ENCODE results near the gene RTN4RL2. TPM values are rescaled to one million over a fixed set of nuclear protein-coding genes. Genes with fewer than 3 reads are reported as not detected.

Gene RTN4RL2
- total RNA-seq, 4 donors from 2014 or later, result 11.2 to 27.6 (median 17.1) TPM

GRCh38 chr11:57502870-57503269 lies 42.5 kb downstream of the RTN4RL2 start:
- Histone ChIP-seq H3K9me3 (no peaks in the 10 kb centered on the region), H3K4me3 (replicated peaks in 1 of 3) (no peak overlapping the region), H3K27me3 (no peaks in the 10 kb centered on the region), H3K36me3 (no peaks in the 10 kb centered on the region), H3K4me1 (peaks cover 19 to 42% of the 10 kb centered on the region in 2 donors), H3K27ac (peak overlapping the region in 1 of 3 donors; percentile 69)
- no peak for TF ChIP-seq POLR2A (IDR thresholded peaks at IDR 0.05)
- no peak for TF ChIP-seq CTCF (IDR thresholded peaks at IDR 0.05)
- intact Hi-C loops (cut with DNase I), result no loop called here
- no peak for DNase-seq

GRCh38 chr11:57504511-57504910 lies 44.2 kb downstream of the RTN4RL2 start:
- H3K27me3 ChIP-seq, result no peaks in the 10 kb centered on the region
- no peaks in the 10 kb centered on the region for H3K36me3 ChIP-seq
- TF ChIP-seq POLR2A (IDR thresholded peaks at IDR 0.05) (no peak), CTCF (IDR thresholded peaks at IDR 0.05) (no peak)
- no peak overlapping the region for H3K4me3 ChIP-seq (replicated peaks in 1 of 3)
- intact Hi-C loops (cut with DNase I), result no loop called here
- H3K27ac ChIP-seq, result no peak overlapping the region
- peaks cover 15 to 42% of the 10 kb centered on the region in 2 donors for H3K4me1 ChIP-seq
- no peak for DNase-seq
- WGBS, 2 donors, result 89 to 93% methylated on average over 4 of the region's 4 CpGs
- H3K9me3 ChIP-seq, result no peaks in the 10 kb centered on the region

GRCh38 chr11:57506522-57506921 lies 46.2 kb downstream of the RTN4RL2 start:
- DNase-seq, result no peak
- Histone ChIP-seq H3K36me3 (no peaks in the 10 kb centered on the region), H3K27me3 (no peaks in the 10 kb centered on the region), H3K4me1 (peaks cover under 1 to 23% of the 10 kb centered on the region in 2 donors), H3K27ac (no peak overlapping the region), H3K4me3 (replicated peaks in 1 of 3) (no peak overlapping the region), H3K9me3 (no peaks in the 10 kb centered on the region)
- TF ChIP-seq POLR2A (IDR thresholded peaks at IDR 0.05) (no peak), CTCF (IDR thresholded peaks at IDR 0.05) (no peak)
- 86 to 94% methylated on average over 1 of the region's 1 CpG for WGBS, 2 donors
- intact Hi-C loops (cut with DNase I), result no loop called here

GRCh38 chr11:57508341-57509170 lies 48.2 kb downstream of the RTN4RL2 start:
- H3K36me3 ChIP-seq, result no peaks in the 10 kb centered on the region
- no peaks in the 10 kb centered on the region for H3K27me3 ChIP-seq
- peaks cover 0 to 12% of the 10 kb centered on the region in 2 donors for H3K4me1 ChIP-seq
- WGBS, 2 donors, result 43 to 45% methylated on average over 7 of the region's 7 CpGs
- TF ChIP-seq POLR2A (IDR thresholded peaks at IDR 0.05) (no peak), CTCF (IDR thresholded peaks at IDR 0.05) (no peak)
- no peak overlapping the region for H3K4me3 ChIP-seq (replicated peaks in 1 of 3)
- H3K27ac ChIP-seq, result peak overlapping the region; percentile 0 to 62 (median 53)
- H3K9me3 ChIP-seq, result no peaks in the 10 kb centered on the region
- intact Hi-C loops (cut with DNase I), result no loop called here
- DNase-seq, result peak; percentile 76

- no peak for DNase-seq
- H3K9me3 ChIP-seq, result no peaks in the 10 kb centered on the region
- no peak for TF ChIP-seq CTCF (IDR thresholded peaks at IDR 0.05)
- WGBS, 2 donors, result 91% methylated on average over 6 of the region's 6 CpGs
- H3K4me3 ChIP-seq (replicated peaks in 1 of 3), result no peak overlapping the region
- H3K27ac ChIP-seq, result no peak overlapping the region
- intact Hi-C loops (cut with DNase I), result no loop called here
- peaks cover 11 to 20% of the 10 kb centered on the region in 2 donors for H3K4me1 ChIP-seq
- no peaks in the 10 kb centered on the region for H3K36me3 ChIP-seq
- H3K27me3 ChIP-seq, result no peaks in the 10 kb centered on the region
These were observed 51.6 kb downstream of the RTN4RL2 start for GRCh38 chr11:57511741-57512430.
